Left forelimb (tissue), 1 donor: ENCODE measurements around the gene ARHGEF6.

ENCODE experiments used
- DNase-seq: peaks from one replicate; pipeline ENCODE4 v3.0.0-alpha.2; 2018; ENCODE audit warnings: low spot score

Gene ARHGEF6

DNA sequence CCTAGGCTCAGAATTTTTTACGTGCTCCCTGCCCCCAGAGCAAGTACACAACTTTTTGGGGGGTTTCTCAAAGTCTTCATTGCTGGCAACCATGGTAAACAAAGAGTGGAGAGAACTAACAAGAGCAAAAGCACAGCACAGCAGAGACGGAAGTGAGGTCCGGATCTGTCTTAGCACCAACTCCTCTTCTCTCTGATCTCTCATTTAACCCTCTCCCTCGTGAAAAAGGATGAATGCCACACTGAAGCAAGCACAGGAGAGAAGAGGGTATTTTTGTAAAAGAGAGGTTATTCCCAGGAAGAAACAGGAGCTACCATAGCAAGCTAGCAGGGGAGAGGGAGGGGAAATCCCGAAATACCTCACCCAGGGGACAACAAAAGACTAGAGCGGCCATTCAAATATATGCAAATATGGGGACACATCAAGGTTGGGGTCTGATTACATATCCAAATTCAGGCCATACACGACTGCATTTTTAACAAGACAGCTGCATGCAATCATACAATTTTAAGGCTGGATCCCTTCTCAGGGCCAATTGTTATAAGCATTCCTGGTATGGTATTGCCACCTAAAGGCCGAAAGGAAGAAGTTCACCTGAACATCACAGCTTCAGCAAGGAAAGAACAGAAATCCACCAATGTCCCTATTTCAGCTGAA lies 86.2 kb downstream of the ARHGEF6 start:
- no peak for DNase-seq

GRCh38 chrX:136692271-136692670 lies 88.5 kb downstream of the ARHGEF6 start:
- DNase-seq, result no peak

DNA sequence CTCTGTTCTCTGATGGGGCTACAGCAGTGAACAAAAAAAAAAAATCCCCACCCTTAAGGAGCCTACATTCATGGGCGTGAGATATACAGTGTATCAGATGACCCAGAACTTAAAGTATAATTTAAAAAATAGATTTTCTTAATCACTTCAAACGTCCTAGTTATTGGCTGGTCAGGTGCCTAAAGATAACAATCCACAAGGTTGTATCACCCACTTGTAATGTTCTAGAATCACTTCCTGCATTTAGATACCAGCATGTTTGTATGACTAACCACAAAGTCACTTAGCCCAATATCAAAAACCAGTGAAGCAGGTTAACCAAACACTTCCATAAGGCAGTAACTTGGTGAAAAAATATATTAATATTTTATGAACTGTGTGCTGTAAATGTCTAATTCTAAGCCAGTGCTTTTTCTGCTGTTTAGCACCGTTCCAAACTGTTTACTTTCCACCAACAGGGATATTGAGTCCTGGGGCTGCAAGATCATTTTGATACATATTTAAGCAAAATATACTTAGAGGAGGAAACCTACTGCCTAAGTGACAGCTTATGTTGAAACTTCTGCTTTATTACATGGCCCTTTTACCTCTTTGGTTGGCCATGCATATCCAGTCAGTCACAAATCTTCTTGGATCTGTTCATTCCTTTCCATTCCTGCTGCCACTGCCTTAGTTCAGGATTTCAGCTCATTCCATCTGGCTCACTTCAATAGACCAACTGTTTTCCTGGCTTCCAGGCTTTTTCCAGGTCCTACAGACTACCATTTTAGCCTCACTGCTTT lies 89.5 kb downstream of the ARHGEF6 start:
- no peak for DNase-seq

DNA sequence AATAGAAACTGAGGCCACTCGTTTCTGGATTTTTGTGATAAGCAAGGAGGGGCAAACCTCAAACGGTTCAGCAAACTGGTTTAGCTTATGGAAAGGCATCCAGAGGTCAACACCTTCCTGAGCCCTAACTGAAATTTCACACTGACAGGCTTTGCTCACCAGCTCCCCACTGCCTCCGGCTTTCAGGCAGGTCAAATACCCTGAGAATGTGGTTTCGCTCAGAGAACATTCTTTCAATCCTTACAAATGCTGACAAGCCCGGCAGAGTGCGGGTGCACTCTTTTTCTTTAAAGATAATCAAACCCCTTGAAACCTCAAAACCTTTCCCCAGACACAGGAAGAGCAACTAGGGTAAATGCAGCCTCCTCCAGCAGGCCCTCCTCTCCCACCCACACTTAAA lies 91.3 kb downstream of the ARHGEF6 start:
- DNase-seq, result no peak

DNA sequence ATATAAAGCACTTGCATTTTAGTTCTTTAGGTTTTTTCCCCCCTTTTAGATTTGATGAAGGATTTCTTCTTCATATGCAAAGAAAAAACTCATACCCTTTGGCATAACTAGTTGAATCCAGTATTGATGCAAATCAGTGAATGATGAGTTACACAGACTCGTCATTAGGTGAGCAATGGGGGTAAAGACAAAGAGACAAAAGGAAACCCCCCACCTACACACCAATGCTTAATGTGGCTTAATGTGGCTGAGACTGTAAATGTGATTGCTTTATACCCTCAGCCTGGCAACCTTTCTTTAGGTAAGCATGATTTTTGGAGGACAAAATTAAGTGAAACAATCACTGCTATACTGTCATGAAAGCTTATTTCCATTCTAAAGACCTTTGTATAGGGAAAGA lies 93.3 kb downstream of the ARHGEF6 start:
- no peak for DNase-seq

GRCh38 chrX:136684120-136684519 lies 96.6 kb downstream of the ARHGEF6 start:
- no peak for DNase-seq

DNA sequence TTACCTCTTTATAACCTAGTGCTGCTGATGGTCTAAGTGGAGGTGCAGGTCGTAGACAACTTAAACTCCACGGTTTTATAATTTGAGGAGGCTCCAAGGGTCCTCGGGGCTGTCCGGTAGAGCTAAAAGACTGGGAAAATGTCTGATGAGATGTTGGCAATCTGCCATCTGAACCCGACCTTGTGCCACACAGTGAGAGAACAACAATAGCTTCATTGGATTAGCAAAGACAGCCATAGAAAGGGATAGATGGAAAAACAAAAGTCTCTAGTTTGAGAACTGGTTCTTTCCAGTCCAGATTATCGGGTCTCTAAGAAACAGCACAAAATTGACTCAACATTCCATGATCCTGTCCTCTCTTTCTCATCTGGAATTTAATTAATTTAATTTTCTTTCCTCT lies 101.2 kb downstream of the ARHGEF6 start:
- DNase-seq, result no peak

DNA sequence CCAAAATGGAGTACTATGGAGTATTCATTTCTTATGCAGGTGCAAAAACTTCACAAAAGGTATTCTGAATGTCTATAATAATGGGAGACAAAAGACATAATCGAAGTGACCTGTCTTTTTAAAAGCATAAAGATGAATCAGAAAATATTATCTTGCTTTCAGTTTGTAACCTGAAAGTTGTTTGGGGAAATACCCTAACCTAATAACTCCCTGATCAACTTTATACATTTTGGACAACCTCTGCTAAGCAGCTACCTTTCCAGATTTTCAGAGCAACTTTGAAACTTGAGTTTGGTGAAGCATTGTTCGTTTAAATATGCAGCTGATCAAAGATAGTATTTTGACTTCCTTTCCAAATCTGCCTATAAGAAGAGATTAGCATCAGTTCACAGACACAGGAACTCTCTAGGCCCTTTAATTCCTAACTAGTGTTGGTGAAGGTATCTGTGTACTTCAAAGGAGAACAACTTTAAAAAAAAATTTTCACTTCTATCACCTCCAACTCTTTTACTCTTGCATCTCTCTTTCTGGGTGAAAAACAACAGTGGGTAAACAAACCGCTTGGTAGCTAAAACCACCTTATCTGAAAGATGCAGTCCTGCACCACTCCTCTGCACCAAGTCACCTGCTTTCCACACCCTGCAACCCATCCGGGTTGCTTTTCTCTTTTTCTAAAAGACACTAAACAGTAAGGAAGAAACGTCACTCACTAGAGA lies 106.3 kb downstream of the ARHGEF6 start:
- DNase-seq, result no peak

- DNase-seq, result no peak
These were observed 109.6 kb downstream of the ARHGEF6 start for GRCh38 chrX:136671006-136671610.

DNA sequence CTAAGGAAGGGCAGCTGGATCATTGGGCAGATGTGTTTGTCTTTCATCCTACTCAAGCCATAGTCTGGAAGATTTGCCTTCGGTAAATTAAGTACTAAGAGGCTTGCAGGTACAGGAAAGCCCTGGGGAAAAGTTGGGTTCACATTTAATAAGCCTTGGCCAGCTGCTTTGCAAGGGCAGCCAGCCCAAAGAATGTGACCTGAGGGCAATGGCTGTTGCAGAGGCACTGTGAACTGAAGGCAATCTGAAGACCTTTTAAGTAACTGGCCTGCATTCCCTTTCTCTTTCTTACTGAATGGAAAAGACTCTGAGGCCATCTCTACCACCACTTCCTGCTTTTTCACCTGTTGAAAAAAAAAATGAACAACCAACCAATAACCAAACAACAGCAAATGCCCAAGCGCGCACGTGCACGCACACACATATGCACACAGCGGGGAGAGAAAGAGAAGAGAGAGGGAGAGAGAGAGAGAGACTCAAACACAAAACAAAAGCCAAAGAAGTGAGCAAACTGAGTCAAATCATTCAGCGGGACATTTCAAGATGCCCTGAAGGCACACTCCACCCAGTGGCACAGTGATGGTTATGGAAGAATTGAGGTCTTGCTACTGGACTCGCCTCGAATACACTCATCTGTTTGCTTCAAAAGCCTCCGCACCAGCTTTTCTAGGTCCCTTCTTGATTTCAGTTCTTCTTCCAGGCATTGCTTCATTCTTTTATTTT lies 113.1 kb downstream of the ARHGEF6 start:
- DNase-seq, result no peak

DNA sequence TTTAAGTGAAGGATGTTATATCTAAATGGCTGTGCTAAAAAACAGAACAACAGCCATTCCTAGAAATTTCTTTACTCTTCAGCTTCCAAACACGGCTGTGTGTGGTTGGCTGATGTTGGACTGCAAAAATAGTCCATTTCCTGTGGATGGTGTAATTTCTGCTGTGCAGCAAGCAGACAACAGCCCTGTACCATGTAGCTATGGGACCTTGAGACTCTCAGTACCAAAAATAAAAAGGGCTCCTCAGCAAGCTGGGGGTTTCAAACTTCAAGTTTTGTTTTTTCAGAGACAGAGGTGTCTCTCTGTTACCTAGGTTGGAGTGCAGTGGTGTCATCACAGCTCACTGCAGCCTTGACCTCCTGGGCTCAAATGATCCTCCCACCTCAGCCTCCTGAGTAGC lies 114.6 kb downstream of the ARHGEF6 start:
- no peak for DNase-seq

DNA sequence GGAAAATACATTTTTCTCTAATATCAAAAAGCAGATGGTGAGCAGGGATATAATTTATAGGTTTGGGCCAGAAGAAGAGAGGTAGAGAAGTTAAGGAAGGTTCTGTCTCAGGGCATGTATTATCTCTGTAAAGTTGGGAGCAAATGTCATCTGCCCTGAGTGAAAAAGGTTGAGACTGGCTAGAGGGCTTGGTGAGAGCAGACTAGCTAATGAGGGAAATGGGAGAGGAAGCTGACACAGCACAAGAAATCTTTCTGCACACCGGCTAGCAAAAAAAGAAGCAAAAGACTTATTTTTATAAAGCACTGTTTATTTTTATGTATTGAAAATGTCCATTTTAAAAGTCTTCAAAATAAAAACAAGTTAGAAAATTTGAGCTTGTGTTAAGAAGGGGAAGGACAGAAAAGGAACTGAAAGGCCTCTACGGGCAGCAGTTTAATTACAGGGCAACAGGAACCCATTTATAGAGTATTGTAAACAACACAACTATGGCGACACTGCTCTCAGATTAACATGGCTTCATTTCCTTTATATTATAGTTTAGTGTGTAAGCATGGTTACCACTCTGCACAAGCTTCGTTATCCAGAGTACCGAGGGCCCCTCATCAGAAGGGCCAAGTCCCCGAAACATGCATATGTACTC lies 115.4 kb downstream of the ARHGEF6 start:
- no peak for DNase-seq

DNA sequence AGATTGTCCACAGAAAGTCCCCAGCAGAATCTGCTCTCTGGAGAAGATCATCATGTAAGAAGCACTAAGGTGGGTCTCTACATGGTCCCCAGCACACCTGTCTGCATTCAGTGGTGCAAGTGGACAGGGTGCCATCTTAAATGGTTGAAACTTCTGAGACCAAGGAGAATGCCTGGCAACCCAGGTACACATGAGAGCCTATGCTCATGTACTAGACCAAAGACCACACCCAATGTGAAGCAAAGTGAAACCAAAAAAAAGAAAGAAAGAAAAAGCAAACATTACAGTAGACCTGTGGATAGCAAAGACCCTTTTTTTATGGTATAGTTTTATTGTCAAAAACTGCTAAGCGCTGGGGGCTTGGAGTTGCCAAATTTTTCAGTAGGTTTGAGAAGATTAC lies 117.8 kb downstream of the ARHGEF6 start:
- DNase-seq, result no peak

GRCh38 chrX:136662104-136662503 lies 118.6 kb downstream of the ARHGEF6 start:
- DNase-seq, result no peak

DNA sequence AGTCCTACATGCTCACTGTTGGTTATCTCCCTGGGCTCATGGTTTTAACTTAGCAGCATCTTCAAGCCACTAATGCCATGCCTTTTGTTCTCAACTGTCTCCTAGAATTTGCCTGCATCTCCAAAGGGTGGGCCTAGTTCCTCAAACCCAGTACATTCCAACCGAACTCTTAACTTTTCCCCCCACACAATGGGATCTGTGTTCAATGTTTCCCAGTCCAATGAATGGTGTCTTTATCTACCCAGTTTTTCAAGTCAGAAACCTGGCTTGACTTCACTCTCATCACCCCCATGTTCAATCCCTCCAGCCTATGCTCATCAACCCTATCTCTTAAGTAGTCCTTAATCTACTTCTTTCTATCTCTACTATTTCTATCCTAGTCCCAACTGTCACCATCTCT lies 119.8 kb downstream of the ARHGEF6 start:
- DNase-seq, result no peak

- no peak for DNase-seq
These were observed 121.6 kb downstream of the ARHGEF6 start for GRCh38 chrX:136659174-136659573.

- no peak for DNase-seq
These were observed 122.6 kb downstream of the ARHGEF6 start for GRCh38 chrX:136658151-136658550.

- DNase-seq, result no peak
These were observed 124.3 kb downstream of the ARHGEF6 start for GRCh38 chrX:136656361-136656964.

GRCh38 chrX:136652822-136653723 lies 127.7 kb downstream of the ARHGEF6 start:
- DNase-seq, result no peak

DNA sequence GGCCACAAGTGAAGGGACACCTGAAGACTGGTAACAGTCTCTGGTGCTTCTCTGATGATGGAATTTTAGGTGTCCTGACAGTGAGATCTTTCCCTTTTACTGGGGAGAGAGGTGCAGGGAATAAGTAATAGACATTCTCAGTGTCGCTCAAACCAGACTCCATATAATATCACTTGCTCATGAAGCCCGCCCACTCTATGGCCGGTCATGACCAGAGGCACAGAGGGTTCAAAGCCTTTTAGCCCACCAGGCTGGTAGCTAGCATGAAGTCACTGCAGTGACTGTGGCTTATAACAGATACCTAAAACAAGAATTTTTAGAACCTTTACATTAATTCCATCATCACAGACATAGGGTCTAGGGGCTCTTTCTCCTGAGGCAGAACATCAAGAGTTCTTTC lies 129.9 kb downstream of the ARHGEF6 start:
- DNase-seq, result no peak
